AML-193 (cell line): ENCODE measurements around the gene IFNGR1.
A peak's percentile ranks its signal among the peaks of the same experiment; 100 is the strongest.
"Not testable (repeated sequence)": the region's sequence is repeated elsewhere in the genome, so short reads cannot be mapped to it uniquely, and the experiment has no call there.

Source experiments
- DNase-seq, 2 experiments: peaks; one replicate each; lab custom pipeline; 2025; lab: John Stamatoyannopoulos, UW

Gene IFNGR1

GRCh38 chr6:137218917-137219663 is at the start of gene IFNGR1:
Gene IFNGR1 (minus strand): TSS chr6:137219385. CDS start chr6:137219327, 58 bp downstream.
- DNase-seq, result peak; percentile 97

GRCh38 chr6:137268911-137269310 is 49.7 kb upstream of the IFNGR1 start:
- no peak for DNase-seq

GRCh38 chr6:137266309-137266586 is 47.1 kb upstream of the IFNGR1 start:
- no peak for DNase-seq

- no peak for DNase-seq
These were observed 46.5 kb upstream of the IFNGR1 start for GRCh38 chr6:137265561-137266308.

- DNase-seq, result no peak
These were observed 45.3 kb upstream of the IFNGR1 start for GRCh38 chr6:137264311-137265075.

- DNase-seq, result peak; percentile 82 to 87
These were observed 42.6 kb upstream of the IFNGR1 start for GRCh38 chr6:137261761-137262160.

GRCh38 chr6:137261361-137261760 is 42.2 kb upstream of the IFNGR1 start:
- DNase-seq, result no peak

GRCh38 chr6:137260217-137260616 is 41.0 kb upstream of the IFNGR1 start:
- no peak for DNase-seq

- DNase-seq, result no peak
These were observed 40.2 kb upstream of the IFNGR1 start for GRCh38 chr6:137259349-137259748.

GRCh38 chr6:137258170-137258569 is 39.0 kb upstream of the IFNGR1 start:
- peak in 1 of 2 experiments; percentile 18 for DNase-seq

- DNase-seq, result no peak
These were observed 37.3 kb upstream of the IFNGR1 start for GRCh38 chr6:137256350-137257103.

- DNase-seq, result no peak
These were observed 35.8 kb upstream of the IFNGR1 start for GRCh38 chr6:137254966-137255365.

GRCh38 chr6:137254430-137254829 is 35.2 kb upstream of the IFNGR1 start:
- not testable (repeated sequence) for DNase-seq

GRCh38 chr6:137248702-137249101 is 29.5 kb upstream of the IFNGR1 start:
- DNase-seq, result no peak

- DNase-seq, result no peak
These were observed 28.5 kb upstream of the IFNGR1 start for GRCh38 chr6:137247724-137248123.

GRCh38 chr6:137246791-137247202 is 27.6 kb upstream of the IFNGR1 start:
- no peak for DNase-seq

- no peak for DNase-seq
These were observed 27.0 kb upstream of the IFNGR1 start for GRCh38 chr6:137246164-137246563.

- no peak for DNase-seq
These were observed 22.4 kb upstream of the IFNGR1 start for GRCh38 chr6:137241481-137242038.

- peak; percentile 98 to 99 for DNase-seq
These were observed 21.0 kb upstream of the IFNGR1 start for GRCh38 chr6:137240168-137240567.

- no peak for DNase-seq
These were observed 18.4 kb upstream of the IFNGR1 start for GRCh38 chr6:137237413-137238170.
